Left ventricle myocardium inferior (tissue), 1 donor: ENCODE measurements around the gene ITGBL1. TPM values are rescaled to one million over a fixed set of nuclear protein-coding genes. Genes with fewer than 3 reads are reported as not detected.

Experiments used
- DNase-seq: peaks from one replicate; pipeline ENCODE4 v3.0.0-alpha.2; 2020
- H3K27ac ChIP-seq: fragments of 200-600 bp; replicated peaks from 2 replicates; pipeline ENCODE4 v1.8.0; 2021
- H3K27me3 ChIP-seq: fragments of 200-600 bp; 2 replicates; pipeline ENCODE4 v1.8.0; 2021; ENCODE audit warnings: low read depth
- H3K36me3 ChIP-seq: fragments of 200-600 bp; 2 replicates; pipeline ENCODE4 v1.8.0; 2021
- H3K4me1 ChIP-seq: fragments of 200-600 bp; 2 replicates; pipeline ENCODE4 v1.8.0; 2021
- H3K4me3 ChIP-seq: fragments of 200-600 bp; 2 replicates; pipeline ENCODE4 v1.8.0; 2021; ENCODE audit warnings: mild to moderate bottlenecking, moderate library complexity
- H3K9me3 ChIP-seq: fragments of 200-600 bp; replicated peaks from 2 replicates; pipeline ENCODE4 v1.8.0; 2021
- intact Hi-C: fragments of 100-400 bp; cut with micrococcal nuclease; formaldehyde crosslinking; loops from one replicate; pipeline ENCODE4 v1.11.0; 2022
- total RNA-seq: library from RNA; stranded (reverse); fragmentation: NEBNext Ultra II Directional; extraction: Animal tissue kit (Norgen Biotek cat#: 25700); gene quantifications from one replicate; pipeline ENCODE4 v1.2.1, GENCODE V29; 2021
- TF ChIP-seq, protein P1 (sequence below): fragments of 200-600 bp; IDR thresholded peaks from 2 replicates; pipeline ENCODE4 v1.8.0; 2021; ENCODE audit warnings: antibody characterized with exemption, mild to moderate bottlenecking, borderline replicate concordance
- donor health status: DM: no; HTN: yes; CAD: no; lungs with severe emphysema.

ITGBL1 gene
- total RNA-seq, 1 donor from 2014 or later: 2.2 TPM

DNA sequence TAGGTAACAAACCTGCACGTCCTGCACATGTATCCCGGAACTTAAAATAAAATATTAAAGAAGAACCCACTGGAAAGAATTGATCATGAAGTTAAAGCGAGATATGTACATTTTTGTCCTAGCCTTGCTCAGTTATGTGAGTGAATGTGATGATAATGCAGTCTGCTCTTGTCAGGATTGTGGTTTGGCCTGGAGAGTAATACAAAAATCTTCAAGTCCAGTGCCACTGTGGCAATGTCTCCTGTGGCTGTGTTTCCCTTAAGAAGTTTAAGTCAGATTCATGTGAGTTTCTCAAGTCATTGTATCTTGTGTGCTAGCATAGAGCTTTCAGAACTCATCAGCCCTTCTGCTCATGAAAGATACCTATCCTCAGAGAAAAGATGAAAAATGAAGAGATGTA lies 18.0 kb upstream of the ITGBL1 start:
- intact Hi-C loops: no loop called here
- Histone ChIP-seq H3K9me3 (no peaks in the 10 kb centered on the region), H3K27ac (no peak overlapping the region), H3K27me3 (peaks cover 15% of the 10 kb centered on the region), H3K4me1 (no peaks in the 10 kb centered on the region), H3K36me3 (no peaks in the 10 kb centered on the region), H3K4me3 (no peak overlapping the region)
- TF ChIP-seq, protein P1, sequence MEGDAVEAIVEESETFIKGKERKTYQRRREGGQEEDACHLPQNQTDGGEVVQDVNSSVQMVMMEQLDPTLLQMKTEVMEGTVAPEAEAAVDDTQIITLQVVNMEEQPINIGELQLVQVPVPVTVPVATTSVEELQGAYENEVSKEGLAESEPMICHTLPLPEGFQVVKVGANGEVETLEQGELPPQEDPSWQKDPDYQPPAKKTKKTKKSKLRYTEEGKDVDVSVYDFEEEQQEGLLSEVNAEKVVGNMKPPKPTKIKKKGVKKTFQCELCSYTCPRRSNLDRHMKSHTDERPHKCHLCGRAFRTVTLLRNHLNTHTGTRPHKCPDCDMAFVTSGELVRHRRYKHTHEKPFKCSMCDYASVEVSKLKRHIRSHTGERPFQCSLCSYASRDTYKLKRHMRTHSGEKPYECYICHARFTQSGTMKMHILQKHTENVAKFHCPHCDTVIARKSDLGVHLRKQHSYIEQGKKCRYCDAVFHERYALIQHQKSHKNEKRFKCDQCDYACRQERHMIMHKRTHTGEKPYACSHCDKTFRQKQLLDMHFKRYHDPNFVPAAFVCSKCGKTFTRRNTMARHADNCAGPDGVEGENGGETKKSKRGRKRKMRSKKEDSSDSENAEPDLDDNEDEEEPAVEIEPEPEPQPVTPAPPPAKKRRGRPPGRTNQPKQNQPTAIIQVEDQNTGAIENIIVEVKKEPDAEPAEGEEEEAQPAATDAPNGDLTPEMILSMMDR: no peak
- DNase-seq: no peak

DNA sequence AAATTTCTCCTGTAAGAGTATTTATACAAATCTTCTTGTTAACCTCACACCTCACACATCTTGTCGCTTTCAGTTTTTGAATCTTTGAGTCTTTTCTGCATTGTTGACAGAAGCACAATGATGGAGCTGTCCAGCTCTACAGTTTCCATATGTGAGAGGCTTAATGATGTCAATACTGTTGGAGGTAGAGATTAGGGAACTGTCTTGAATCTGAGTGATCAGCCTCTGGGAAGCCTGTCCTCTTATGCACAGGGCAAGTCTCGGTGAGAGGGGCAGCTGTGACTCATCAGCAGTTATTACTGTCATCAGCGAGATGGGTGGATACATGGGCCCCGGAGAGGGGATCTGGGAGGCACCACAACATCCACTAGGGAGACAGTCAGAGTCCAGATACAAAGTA lies 4.6 kb upstream of the ITGBL1 start:
- peaks cover 2% of the 10 kb centered on the region for H3K4me1 ChIP-seq
- H3K27me3 ChIP-seq: no peaks in the 10 kb centered on the region
- DNase-seq: no peak
- H3K9me3 ChIP-seq: no peaks in the 10 kb centered on the region
- TF ChIP-seq, protein P1: no peak
- H3K36me3 ChIP-seq: no peaks in the 10 kb centered on the region
- no peak overlapping the region for H3K4me3 ChIP-seq
- H3K27ac ChIP-seq: no peak overlapping the region
- intact Hi-C loops: no loop called here

DNA sequence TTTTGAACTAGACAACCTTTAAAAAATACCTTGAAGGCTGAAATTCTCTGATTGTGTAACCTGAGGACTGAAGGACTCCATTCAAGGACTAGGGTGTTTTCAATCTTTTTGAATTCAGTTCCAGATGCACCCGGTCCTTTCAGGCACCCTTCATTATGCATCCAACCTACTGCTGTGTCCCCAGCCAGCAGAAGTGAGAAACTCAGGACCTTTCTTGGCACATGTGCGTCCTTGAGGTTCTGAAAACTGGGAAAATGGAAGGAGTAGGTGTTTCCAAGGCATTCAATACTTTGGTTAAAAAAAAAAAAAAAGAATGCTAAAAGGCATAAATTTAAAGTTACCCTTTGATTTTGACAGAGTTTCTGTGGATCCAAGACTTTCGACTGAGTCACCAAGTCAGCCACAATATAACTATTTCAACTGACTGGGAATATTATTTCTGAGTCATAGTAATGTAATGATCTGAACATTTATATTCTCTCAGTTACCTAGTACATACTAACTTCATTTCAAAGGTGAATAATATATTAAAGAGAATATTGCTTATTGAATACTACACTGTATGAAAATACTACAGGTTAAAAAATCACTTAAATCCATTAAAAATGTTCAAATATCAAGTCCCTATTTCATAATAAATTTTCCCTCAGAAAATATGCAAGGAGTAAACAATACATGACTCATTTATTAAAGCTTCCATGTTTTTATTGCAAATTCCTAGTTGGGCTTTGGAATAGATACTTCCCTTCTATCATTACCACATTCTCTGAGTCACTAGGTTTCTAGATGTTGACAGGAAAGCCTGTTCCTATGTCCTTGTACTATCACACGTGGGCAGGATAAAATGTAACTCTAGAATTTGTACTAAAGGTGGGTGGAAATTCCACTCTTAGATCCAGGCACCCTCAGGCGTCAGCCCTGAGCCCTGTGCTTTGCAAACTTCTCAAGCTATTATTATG lies 2.4 kb upstream of the ITGBL1 start:
- Histone ChIP-seq H3K27ac (no peak overlapping the region), H3K36me3 (no peaks in the 10 kb centered on the region)

DNA sequence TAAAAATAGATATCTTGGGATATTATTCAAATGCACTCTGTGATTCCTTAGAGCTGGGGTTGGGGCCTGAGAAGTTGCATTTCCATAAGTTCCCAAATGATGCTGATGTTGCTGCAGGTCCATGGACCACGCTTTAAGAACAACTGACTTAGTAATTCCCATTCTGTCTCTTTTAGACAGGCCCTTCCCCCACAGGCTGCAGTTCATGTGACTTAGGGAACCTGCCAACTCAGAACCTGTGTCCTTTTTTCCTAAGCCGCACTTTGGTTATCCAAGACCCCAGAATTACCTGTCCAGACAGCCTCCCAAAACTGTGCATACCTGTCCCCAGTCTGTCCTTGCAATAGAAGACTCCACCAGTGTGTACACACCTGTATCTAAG lies 1.7 kb upstream of the ITGBL1 start:
- H3K36me3 ChIP-seq: no peaks in the 10 kb centered on the region
- H3K27me3 ChIP-seq: peaks cover 8% of the 10 kb centered on the region
- H3K27ac ChIP-seq: no peak overlapping the region
- H3K9me3 ChIP-seq: no peaks in the 10 kb centered on the region
- DNase-seq: no peak
- intact Hi-C loops: no loop called here
- H3K4me3 ChIP-seq: no peak overlapping the region
- H3K4me1 ChIP-seq: peaks cover 15% of the 10 kb centered on the region
- TF ChIP-seq, protein P1: no peak

More for the DNA sequence above, 2.4 kb upstream of the ITGBL1 start:
- H3K27me3 ChIP-seq: peaks cover 8% of the 10 kb centered on the region
- H3K4me3 ChIP-seq: no peak overlapping the region
- no peaks in the 10 kb centered on the region for H3K9me3 ChIP-seq
- no peak for DNase-seq
- TF ChIP-seq, protein P1: no peak
- intact Hi-C loops: no loop called here
- peaks cover 15% of the 10 kb centered on the region for H3K4me1 ChIP-seq

DNA sequence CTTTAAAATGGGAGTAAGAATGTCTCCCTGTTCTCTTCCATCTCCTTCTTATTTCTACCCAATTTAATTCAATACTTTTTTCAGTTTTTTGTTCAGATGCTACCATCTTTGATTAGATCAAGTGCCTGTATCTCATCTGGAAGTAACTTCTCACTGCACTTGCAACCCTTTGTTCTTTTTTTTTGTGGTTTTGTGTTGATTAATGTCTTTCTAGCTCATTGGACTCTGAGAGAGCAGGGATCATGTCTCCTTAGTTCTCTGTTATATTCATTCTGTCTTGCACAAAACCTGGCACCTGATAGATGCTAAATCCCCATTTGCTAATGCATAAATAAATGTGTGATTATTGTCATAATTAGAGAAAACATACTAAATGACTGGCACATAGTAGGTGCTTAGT lies 834 bp upstream of the ITGBL1 start:
- Histone ChIP-seq H3K4me3 (no peak overlapping the region), H3K4me1 (peaks cover 15% of the 10 kb centered on the region), H3K36me3 (no peaks in the 10 kb centered on the region), H3K27me3 (peaks cover 8% of the 10 kb centered on the region), H3K27ac (no peak overlapping the region), H3K9me3 (no peaks in the 10 kb centered on the region)
- DNase-seq: no peak
- TF ChIP-seq, protein P1: no peak
- intact Hi-C loops: no loop called here
